Psoas muscle (tissue), 8 donors: Measurements from ENCODE around the gene TRAPPC6A. TPM values are rescaled to one million over a fixed set of nuclear protein-coding genes. Genes with fewer than 3 reads are reported as not detected.

ENCODE experiments used
- ATAC-seq, 4 donors: fragments of 200-7000 bp; cut with Tn5 transposase; one replicate each; pipeline ENCODE4 v1.9.1; 2020; ENCODE audit warnings: moderate library complexity in 3 of 4, mild to moderate bottlenecking in 2 of 4
- DNase-seq, 2 donors: peaks; one replicate each; pipeline ENCODE4 v3.0.0-alpha.2; 2020
- H3K27ac ChIP-seq: fragments of 200-600 bp; one replicate; pipeline ENCODE4 v1.8.0; 2022
- H3K27me3 ChIP-seq, 3 donors: fragments of 200-600 bp in 1 of 3; one replicate each; pipeline versions ENCODE4 v1.6.1 to v1.8.0; 2013 to 2022; ENCODE audit warnings: low read length in 2 of 3, mild to moderate bottlenecking in 2 of 3, moderate library complexity in 1 of 3; ENCODE audit not compliant: insufficient read depth in 3 of 3
- H3K36me3 ChIP-seq, 2 donors: fragments of 200-600 bp in 1 of 2; one replicate each; pipeline versions ENCODE4 v1.6.1 to v1.8.0; 2013 to 2022; ENCODE audit warnings: low read depth in 1 of 2, mild to moderate bottlenecking in 1 of 2, moderate library complexity in 1 of 2; ENCODE audit not compliant: insufficient read depth in 1 of 2
- H3K4me1 ChIP-seq: fragments of 200-600 bp; one replicate; pipeline ENCODE4 v1.8.0; 2022
- H3K4me3 ChIP-seq: fragments of 200-600 bp; one replicate; pipeline ENCODE4 v1.8.0; 2022; ENCODE audit warnings: mild to moderate bottlenecking
- H3K9me3 ChIP-seq: fragments of 200-600 bp; one replicate; pipeline ENCODE4 v1.8.0; 2022
- CTCF ChIP-seq: fragments of 200-600 bp; IDR thresholded peaks from one replicate; pipeline ENCODE4 v1.8.0; 2022; ENCODE audit warnings: antibody characterized with exemption
- WGBS, 3 donors: extraction: QIAGEN DNeasy Blood & Tissue Kit; methylation state at CpG; one replicate each; pipeline versions ENCODE4 v1.1.6 to v1.1.7; 2013; 5-methylcytosine and 5-hydroxymethylcytosine counted together
- intact Hi-C, 2 donors: fragments of 100-400 bp; cut with DNase I; formaldehyde crosslinking; loops; one replicate each; pipeline versions ENCODE4 v1.11.0 to v1.14.2; 2022
- polyA plus RNA-seq, 3 donors: library from polyadenylated mRNA; stranded (reverse); fragments of 200-250 nt; gene quantifications; one replicate each; pipeline ENCODE4 v1.2.3, GENCODE V29; 2013
- total RNA-seq, 4 donors: library from RNA; stranded (reverse); fragmentation: NEBNext Ultra II Directional in 2 of 4; extraction: Animal tissue kit (Norgen Biotek cat#: 25700) in 2 of 4; gene quantifications; one replicate each; pipeline versions ENCODE4 v1.2.1 to v1.2.4, GENCODE V29; 2021 to 2023
- donor health status: healthy with polysubstance abuse.
- donor health status: DM: no; HTN: no; CAD: no; lungs with moderate emphysema.
- donor health status: Bipolar disorder and iron deficiency.
- donor health status: healthy.
- donor health status: DM: yes; HTN: yes; CAD: no.
- donor health status: DM: no; HTN: no; CAD: no.
- donor health status: DM: no; HTN: no; CAD: no.
- donor health status: DM: yes; HTN: yes; CAD: no.

TRAPPC6A gene
- total and polyA plus RNA-seq, 7 donors, result 10.8 to 42.2 (median 14.5) TPM

- WGBS, 3 donors, result 83 to 92% (median 87%) methylated on average over 3 of the region's 3 CpGs
- no peak for TF ChIP-seq CTCF
- intact Hi-C loops, result loop anchor here in 1 of 2 donors (10.0 kb wide), 1 partner anchor 128 kb away; no protein-coding TSS in a partner anchor
Measured at GRCh38 chr19:45206328-45206727, 28.3 kb upstream of the TRAPPC6A start.

DNA sequence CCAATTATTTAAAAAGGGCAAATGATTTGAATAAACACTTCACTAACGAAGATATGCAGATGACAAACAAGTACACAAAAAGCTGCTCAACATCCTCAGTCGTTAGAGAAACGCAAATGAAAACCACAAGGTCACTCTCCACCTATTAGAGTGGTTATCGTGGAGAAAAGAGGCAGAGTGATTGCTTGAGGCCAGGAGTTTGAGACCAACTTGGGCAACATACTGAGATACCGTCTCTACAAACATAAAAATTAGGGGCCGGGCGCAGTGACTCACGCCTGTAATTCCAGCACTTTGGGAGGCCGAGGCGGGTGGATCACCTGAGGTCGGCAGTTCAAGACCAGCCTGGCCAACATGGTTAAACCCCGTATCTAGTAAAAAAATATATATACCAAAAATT, 27.8 kb upstream of the TRAPPC6A start:
- Histone ChIP-seq H3K9me3 (no peaks in the 10 kb centered on the region), H3K27me3 (no peaks in the 10 kb centered on the region)
- WGBS, 3 donors, result 80 to 85% (median 83%) methylated on average over 12 of the region's 12 CpGs

More at GRCh38 chr19:45206328-45206727, 28.3 kb upstream of the TRAPPC6A start:
- no peaks in the 10 kb centered on the region for H3K36me3 ChIP-seq
- H3K4me1 ChIP-seq, result no peaks in the 10 kb centered on the region
- ATAC-seq (no peak), DNase-seq (no peak)
- H3K4me3 ChIP-seq, result no peak overlapping the region
- H3K27ac ChIP-seq, result no peak overlapping the region
- H3K27me3 ChIP-seq, result no peaks in the 10 kb centered on the region
- no peaks in the 10 kb centered on the region for H3K9me3 ChIP-seq

DNA sequence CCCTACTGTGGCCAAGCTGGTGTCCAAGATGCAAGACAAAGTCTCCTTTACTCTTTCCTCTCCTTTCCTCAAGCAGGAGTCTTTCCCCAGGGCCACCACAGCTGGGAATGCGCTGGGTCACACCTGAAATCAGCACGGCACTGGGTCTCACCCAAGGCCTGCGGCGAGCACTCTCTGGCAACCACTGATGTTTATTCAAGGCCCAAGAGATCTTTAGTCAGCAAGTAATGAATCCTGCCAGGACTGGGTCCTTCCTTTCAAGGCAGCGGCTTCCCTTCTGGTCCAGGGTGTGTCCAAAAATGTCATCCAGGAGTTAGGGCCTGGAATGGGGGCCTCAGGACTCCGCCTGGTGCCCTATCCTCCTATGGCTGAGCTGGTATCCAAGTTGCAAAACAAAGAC, 24.6 kb upstream of the TRAPPC6A start:
- no peak for DNase-seq
- no peak for ATAC-seq
- WGBS, 3 donors, result 74 to 85% (median 83%) methylated on average over 6 of the region's 6 CpGs

More for the DNA sequence above, 27.8 kb upstream of the TRAPPC6A start:
- ATAC-seq, result no peak
- Histone ChIP-seq H3K27ac (no peak overlapping the region), H3K36me3 (no peaks in the 10 kb centered on the region), H3K4me1 (no peaks in the 10 kb centered on the region), H3K4me3 (no peak overlapping the region)
- TF ChIP-seq CTCF, result no peak
- intact Hi-C loops, result loop anchor here in 1 of 2 donors (10.0 kb wide), 1 partner anchor 129 kb away; no protein-coding TSS in a partner anchor
- DNase-seq, result no peak

GRCh38 chr19:45200568-45200967, 22.5 kb upstream of the TRAPPC6A start:
- Histone ChIP-seq H3K4me1 (no peaks in the 10 kb centered on the region), H3K27ac (no peak overlapping the region), H3K27me3 (peaks cover 0 to 1% (median 0%) of the 10 kb centered on the region in 3 donors), H3K4me3 (no peak overlapping the region), H3K9me3 (no peaks in the 10 kb centered on the region), H3K36me3 (no peaks in the 10 kb centered on the region)
- ATAC-seq (peak in 1 of 4 donors; percentile 60), DNase-seq (no peak)
- TF ChIP-seq CTCF, result peak; percentile 38
- intact Hi-C loops, result loop anchor here (2.0 to 10.0 kb wide), 3 partner anchors 47 to 138 kb away; partner anchors contain the start of gene EXOC3L2 (in 1 of the 2)
- 35 to 41% (median 36%) methylated on average over 4 of the region's 4 CpGs for WGBS, 3 donors

More for the DNA sequence above, 24.6 kb upstream of the TRAPPC6A start:
- H3K9me3 ChIP-seq, result no peaks in the 10 kb centered on the region
- H3K27ac ChIP-seq, result no peak overlapping the region
- no peaks in the 10 kb centered on the region for H3K4me1 ChIP-seq
- intact Hi-C loops, result loop anchor here (5.0 to 10.0 kb wide), 2 partner anchors 45 to 132 kb away; partner anchors contain the start of gene EXOC3L2 (in 1 of the 2)
- no peak for TF ChIP-seq CTCF
- no peak overlapping the region for H3K4me3 ChIP-seq
- no peaks in the 10 kb centered on the region for H3K27me3 ChIP-seq
- no peaks in the 10 kb centered on the region for H3K36me3 ChIP-seq

DNA sequence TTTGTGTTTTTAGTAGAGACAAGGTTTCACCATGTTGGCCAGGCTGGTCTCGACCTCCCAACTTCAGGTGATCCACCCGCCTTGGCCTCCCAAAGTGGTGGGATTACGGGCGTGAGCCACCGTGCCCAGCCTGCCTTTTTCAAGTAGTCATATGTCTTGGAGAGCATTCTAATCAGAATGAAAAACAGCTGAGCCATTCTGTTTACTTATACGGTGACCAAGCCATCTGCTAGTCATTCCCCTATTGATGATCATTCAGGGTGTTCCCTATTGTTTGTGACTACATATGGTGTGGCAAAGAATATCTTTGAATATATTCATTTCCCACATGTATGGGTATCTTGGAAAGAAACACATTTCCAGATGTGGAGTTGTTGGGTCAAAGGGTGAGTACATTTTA, 17.7 kb upstream of the TRAPPC6A start:
- TF ChIP-seq CTCF, result no peak
- peaks cover 0 to 1% (median 0%) of the 10 kb centered on the region in 3 donors for H3K27me3 ChIP-seq

More for the DNA sequence above, 17.7 kb upstream of the TRAPPC6A start:
- H3K4me3 ChIP-seq, result no peak overlapping the region
- H3K4me1 ChIP-seq, result no peaks in the 10 kb centered on the region
- WGBS, 3 donors, result 72 to 79% (median 79%) methylated on average over 6 of the region's 6 CpGs
- DNase-seq (no peak), ATAC-seq (no peak)
- H3K36me3 ChIP-seq, result no peaks in the 10 kb centered on the region
- no peak overlapping the region for H3K27ac ChIP-seq
- intact Hi-C loops, result no loop called here
- H3K9me3 ChIP-seq, result no peaks in the 10 kb centered on the region
